Mucosa of gallbladder (tissue), 1 donor: ENCODE data around the gene MBP. TPM values are rescaled to one million over a fixed set of nuclear protein-coding genes. Genes with fewer than 3 reads are reported as not detected.

Experiments used
- DNase-seq: peaks from one replicate; pipeline ENCODE4 v3.0.0-alpha.2; 2020; ENCODE audit warnings: low spot score
- total RNA-seq: library from RNA; stranded (reverse); gene quantifications from one replicate; pipeline ENCODE4 v1.2.1, GENCODE V29; 2021
- donor health status: DM: no; HTN: no; CAD: no.

MBP gene
- total RNA-seq, 1 donor from 2014 or later: 91.4 TPM

DNA sequence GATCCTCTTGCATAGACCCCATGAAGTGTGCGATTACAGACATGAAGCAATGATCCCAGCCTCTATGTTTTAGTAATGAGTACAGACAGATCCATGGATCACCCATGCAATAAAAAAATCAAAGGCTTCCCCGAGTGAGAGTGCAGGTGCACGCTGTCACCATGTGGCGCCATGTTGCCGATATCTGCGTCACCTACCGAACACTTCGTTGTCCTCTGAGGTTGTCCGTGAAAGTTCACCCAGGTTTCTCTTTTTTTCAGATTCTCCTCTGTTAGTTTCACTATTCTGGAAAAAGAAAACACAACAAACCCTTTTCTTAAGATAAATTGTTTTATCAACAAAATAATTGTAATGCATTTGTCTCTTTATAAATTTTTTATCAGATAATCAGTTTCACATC is 66.5 kb downstream of the MBP start:
- DNase-seq: no peak

DNA sequence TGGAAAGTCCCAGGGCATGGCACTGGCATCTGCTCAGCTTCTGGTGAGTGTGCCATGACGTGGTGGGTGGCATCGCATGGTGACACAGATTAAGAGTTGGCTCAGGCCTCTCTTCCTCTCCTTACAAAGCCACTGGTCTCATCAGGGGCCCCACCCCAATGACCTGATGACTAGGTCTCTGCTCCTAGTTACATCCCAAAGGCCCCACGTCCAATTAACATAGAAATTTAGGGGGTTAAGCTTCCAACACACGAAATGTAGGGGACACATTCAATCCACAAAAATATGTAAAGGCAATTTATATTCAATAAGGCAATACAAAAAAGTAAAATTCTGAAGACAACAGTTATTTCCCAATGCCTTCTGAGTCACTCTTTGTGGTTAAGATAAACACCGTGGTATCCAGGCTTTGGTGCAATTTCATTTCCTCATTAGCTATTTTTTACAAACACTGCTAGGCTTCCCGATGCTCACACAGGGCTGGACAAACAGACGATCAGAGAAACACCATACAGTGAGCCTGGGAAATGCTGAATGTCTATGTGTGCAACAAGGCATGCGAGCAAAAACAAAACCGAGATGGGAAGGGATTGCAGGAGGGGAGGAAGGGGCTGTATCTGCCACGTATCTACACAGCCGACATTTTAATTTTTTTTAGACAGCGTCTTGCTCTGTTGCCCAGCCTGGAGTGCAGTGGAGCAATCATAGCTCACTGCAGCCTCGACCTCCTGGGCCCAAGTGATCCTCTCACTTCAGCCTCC is 67.2 kb downstream of the MBP start:
- peak; percentile 51 for DNase-seq

DNA sequence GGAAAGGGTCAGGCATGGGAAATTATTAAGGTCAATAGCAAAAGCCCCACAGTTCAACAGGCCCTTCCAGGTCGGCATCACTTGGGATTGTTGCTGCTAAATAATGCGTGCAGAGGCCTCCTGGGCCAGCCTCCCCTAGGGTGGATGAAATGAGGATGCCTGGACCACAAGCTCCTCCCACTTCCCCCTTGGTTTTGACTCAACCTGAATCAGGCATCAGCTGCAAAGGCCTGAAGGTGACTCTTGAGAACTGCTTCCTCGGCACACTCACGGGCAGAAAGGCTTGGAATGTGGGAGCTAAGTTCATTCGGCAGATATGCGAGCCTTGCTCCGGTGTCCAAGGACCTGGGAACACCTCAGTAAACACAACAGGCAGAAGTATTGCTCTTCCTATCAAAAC is 69.3 kb downstream of the MBP start:
- DNase-seq: no peak

DNA sequence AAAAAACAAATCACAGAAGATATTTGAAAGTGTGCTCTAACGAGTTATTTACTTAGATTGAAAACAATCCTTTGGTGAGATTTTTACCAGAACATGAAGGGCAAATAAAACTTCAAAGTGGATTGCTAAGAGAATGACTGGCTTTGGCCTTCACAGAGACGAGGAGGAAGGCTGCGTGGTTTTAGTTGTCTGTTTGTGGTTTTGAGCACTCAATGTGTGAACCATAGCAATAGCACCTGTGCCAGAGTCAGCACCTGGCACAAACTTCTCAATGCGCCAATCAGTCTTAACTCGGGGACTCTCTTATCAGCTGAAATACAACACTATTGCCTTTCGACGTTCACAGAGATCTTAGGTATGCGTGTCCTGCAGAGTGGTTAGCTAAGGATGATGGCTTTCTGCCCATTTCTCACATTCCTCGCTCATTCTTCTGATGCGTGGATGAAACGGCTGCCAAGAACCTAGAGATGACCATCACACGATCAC is 70.0 kb downstream of the MBP start:
- no peak for DNase-seq

DNA sequence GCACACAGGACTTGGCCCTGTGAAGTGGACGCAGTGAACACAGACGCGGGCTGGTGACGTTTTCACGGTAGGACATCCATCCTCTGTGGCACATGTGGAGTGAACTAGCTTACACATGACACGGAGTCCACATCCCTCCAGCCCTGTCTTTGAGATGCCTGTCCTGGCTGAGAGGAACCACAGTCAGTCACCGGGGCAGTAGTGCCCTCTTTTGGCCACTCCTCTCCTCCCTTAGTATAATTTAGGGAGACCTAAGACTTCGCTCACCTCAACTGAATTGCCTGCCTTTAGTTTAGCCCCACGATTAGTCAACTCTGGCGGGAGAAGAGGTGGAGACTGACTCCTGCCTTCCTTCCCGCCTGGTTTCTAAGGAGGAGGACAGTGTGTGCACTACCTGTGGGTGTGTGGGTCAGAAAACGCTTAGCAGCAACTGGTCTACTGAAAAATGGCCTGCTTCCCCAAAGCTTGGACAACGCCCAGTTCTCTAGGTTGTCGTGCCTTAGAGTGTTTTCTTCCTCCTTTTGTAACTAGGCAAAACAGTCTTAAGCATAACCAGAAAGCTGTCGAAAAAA is 70.6 kb downstream of the MBP start:
- no peak for DNase-seq

DNA sequence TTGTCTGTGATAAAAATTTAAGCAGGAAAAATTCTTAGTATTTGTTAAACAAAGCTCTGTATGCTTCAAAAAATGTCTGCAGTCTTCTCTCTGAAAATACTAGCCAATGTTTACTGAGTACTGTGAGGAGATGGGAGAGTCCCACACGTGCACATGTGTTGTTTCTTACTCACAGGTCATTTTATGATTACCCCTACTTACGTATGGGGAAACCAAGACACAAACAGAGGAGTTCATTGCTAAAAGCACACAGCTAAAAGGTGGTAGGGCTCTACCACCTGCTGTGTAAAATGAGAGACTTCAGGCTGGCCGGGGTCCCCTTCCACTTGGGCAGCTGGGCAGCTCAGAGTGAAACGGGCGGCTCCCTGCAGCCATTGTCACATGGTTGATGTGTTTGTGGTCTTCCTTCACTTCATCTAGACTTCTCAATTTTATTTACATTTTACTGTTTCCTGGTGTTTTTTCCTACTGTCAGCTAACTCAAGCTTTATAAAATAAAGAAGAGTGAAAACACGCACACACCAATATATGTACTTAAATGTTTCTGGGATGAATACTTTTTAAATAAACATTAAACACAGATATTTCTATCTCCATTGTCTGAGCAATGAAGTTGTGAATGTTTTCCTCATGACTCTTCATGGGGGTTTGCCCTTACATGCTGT is 71.2 kb downstream of the MBP start:
- DNase-seq: no peak

DNA sequence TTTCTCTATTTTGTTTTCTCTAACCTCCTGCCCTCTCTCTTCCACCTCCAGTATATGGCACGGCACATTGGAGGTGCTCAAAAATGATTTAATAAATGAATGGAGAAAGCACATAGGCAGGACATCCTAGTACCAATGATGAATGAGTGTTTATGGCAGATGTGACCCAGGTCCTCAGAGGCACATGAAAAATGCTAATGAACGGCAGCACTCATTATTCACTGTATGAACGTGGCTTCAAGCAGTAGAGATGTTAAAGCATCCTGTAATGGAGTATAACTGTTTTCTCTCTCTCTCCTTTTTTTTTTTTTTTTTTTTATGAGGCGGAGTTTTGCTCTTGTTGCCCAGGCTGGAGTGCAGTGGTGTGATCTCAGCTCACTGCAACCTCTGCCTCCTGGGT is 72.4 kb downstream of the MBP start:
- no peak for DNase-seq

DNA sequence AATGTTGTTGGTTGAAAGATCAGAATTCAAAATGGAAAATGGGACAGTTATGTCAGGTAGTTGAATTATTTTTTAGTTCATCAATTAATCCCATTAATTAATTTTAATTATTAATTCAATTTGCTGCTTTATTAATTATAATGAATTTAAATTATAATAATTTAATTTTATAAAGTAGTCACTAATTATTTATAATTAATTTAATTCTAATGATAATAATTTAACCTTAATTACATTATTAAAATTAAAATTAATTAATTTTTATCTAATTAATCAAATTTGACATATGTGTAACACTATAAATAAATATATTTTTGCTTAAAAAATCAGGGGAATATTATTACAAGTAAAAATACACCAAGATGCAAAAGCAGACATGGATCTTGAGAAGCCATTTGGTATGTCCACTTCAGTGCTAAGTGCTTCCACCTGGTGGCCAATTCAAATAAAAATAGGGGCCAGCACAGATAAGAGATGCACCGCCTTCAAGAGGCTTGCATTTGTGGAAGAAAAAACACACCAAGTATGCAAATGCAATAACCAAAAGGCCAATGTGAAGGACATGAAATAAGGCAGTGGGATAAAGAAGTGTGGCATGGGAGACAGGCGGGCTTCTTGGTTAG is 73.2 kb downstream of the MBP start:
- DNase-seq: no peak

DNA sequence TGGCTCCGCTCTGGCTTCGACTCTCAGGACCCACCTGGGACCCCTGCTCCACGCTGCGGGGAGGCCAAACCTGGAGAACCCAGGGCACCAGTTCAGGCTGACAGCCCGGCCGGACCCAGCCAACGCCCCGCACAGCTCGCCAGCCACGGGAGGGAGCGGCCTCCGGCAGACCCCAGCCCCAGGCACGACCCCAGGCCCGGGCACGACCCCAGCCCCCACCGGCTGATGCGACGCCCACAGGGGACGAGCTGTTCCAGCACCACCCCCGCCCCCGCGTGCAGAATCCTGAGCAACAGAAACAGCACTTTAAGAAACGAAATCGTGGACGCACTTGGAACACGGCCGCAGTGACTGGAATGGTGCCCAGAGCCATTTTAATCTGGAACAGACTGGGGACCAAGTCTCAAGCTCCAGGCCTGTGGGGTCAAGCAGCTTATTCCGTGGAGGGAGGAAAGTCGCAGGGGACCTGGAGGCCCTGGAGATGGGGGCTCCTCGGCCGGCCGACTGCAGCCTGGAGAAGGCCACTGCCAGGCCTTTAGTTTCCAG is 74.2 kb downstream of the MBP start:
- no peak for DNase-seq

DNA sequence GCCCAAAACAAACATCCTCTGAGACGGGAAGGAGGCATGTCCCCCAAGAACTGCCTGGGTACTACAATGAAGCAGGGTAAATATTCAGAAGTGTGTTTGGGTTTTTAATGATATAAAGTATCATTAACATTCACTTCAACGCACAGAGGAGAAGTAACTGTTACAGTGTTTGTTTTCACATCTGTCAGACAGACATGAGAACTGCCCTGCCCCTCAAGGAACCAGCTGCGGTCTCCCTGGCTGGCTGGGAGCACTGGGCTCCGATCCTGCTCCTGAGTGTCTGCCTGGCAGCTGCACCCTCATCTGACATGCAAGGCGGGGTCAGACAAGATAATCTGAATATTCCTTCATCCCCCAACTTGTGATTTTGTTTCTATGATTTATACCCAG is 75.6 kb downstream of the MBP start:
- no peak for DNase-seq

DNA sequence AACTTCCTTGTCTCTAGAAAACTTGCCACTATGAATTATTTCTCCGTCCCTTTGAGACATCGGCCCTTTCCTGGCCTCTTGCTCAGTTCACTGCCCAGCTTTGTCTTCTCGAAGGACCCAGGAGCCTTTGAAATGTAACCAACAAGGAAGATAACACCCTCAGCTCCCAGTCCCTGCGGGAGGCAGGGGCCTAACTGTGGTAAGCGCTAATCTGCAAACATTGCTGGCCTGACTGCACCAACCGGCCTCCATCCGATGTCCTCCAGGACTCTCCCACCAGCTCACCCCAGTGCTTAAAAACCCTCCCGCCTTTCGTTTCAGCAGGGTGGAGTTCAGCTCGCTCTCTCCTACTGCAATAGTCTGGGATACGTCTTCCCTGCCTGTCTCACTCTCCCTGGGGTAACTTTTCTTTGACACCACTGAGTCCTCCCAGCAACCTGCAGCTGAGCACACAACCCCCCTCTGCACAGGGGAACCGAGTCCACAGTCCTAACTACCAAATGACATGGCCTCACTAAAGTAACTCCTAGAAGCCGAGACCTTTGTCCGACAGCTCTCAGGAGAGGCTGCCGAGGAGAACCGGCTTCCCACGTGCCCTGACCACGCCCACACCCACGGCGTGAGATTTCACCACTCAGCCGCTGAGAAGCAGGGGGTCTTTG is 76.1 kb downstream of the MBP start:
- DNase-seq: no peak

DNA sequence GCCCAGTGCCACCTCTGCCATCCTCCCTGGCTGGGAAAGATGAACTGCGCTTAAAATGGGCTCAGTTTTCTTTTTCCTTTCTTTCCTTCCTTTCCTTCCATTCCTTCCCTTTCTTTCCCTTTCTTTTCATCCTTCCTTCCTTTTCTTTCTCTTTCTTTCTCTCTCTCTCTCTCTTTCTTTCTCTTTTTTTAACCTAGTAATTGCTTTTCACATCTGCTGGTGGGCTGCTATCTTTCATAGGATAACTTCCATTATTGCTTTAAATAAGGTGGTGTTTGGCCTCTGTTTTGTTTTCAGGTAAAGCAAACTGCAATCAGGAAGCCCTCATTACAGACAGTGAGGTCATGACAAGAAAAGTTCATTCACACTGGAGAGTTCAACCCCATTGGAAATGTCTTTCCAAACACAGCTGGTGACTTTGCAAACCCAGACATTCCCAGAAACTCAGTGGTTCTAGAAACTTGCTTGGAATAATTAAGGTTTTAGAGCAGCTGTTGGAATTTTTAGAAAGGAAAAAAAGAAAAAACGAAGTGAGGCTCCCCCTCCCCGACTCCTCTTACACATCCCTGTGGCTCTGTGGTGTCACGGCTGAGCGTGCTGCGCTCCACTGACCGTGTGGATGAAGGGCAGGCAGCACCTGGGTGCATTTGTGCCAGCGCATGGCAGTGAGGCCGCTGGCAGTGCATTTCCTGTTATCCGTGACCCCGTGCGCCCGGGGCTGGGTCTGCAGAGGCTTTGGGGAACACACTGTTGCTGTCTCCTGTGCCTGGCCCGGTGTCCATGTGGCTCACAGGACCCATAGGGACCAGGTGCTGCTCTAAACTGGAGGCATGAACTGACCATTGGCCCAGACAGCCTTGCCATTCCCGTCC is 76.9 kb downstream of the MBP start:
- DNase-seq: no peak

DNA sequence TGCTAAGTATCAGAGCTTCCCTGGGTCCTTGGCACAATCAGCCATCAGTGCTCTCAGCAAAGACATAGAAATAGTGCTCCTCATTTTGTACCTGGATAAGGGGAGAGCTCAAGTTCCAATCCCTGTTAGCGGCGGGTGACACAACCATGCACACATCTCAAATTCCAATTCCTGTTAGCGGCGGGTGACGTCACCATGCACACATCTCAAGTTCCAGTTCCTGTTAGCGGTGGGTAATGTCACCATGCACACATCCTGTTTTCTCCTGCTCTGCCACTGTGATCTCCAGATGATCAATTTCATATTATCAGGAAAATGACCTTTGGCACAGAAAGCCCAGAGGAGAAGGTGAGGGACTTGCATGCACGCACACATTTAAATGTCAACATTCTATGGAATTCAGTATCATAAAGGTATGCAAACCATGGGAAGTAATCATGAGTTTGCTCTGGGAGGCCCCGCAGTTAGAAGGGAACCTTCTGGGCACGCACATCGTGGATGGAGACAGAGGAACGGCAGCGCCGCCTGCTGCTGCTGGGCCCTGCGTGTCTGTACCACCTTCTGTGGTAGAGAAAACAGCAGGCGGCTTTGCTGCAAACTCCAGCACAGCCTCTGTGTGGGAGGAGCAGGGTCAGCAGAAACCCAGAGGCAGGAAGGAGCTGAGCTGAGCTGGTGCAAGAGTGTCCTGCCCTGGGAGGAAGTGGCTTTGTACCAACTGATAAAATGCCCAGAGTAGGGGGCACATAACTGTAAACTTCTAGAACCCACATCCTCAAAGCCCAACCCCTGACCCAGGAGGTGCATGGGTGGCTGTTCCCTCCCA is 77.8 kb downstream of the MBP start:
- peak; percentile 89 for DNase-seq

DNA sequence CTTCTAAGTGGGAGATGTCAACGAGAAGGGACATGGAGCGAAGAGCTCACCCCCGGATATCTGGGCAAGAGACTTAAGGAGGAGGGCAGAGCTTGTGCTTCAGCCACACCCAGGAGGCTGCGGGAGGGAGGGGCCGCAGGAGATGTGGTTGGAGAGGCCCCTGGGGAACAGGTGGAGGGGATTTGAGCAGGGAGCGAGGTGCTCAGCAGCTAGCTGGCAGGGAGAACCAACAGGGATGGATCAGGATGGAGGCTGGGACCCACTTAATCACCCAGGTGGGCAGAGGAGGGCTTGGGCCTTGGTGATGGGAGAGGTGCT is 78.3 kb downstream of the MBP start:
- DNase-seq: no peak

DNA sequence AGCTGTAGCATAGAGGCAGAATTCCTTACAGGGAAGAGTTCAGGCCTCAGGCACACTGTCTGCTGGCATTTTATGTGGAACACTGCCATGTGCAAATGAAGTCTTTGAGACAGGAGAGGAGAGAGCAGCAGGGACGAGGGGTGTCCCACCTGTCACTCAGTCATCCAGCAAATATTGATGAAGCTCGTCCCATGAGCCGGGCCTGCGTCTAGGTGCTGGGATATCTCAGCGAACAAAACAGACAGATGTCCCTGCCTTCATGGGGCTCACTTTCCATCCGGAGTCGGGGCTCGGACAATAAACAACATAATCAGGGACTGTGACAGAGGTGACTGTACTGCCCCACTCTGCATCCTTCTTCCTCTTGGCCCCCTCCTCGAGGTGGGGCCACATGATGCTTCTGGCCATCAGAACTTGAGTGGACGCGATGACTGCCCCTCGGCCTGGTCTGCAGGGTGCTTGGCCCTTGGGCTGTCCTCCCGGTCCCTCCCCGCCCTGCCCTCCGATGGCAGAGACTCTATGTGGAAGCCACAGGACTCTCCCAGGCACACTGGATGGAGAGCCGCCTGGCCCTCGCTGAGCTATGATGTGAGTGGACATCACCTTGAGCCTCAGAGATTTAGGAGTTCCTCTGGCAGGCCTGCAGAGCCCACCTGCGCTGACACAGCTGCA is 78.8 kb downstream of the MBP start:
- no peak for DNase-seq

DNA sequence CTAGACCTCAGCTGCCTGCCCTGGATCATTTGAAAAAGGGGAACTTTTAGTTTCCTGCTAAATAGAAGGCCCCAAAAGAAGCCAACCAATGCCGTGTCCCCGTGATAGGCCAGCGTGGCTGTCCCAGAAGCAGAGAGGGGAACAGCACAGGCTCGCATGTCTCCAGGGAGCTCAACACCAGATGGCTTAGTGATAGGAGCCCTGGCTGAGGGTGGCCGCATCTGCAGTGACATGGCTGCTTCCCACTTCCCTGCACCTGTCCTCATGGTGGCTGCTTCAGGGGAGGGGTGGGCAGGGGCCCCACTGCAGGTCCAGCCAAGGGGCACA is 79.6 kb downstream of the MBP start:
- no peak for DNase-seq

DNA sequence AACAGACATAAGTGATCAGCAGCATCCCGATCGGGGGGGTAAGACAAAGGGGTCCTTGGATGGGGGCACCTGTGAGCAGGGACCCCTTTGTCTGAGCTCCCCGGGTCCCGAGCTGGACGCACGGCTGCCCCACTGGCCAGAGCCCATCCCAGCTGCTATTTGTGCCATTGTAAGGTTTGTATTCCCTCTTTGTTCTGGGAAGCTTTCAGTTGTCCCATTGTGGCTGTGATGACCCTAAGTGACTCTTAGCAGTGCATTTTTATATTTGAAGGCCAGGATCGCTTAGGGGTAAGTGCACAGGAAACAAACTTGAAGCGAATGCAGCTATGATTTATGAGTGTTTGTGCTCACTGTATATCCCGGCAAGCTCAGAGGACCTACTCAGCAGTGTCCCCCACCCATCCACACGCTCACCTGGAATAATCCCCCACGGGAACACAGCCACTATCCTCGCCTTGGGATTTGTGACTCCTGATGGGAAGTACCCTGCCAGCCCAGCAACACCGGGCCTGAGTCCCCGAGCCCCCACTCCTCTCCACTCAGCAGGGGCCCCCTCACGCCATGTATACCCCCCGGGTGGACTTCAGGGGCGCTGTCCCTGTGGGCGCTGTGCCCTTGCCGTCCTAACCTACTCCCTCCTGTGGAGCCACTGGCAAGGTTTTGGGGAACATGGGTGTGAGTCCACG is 80.1 kb downstream of the MBP start:
- no peak for DNase-seq

DNA sequence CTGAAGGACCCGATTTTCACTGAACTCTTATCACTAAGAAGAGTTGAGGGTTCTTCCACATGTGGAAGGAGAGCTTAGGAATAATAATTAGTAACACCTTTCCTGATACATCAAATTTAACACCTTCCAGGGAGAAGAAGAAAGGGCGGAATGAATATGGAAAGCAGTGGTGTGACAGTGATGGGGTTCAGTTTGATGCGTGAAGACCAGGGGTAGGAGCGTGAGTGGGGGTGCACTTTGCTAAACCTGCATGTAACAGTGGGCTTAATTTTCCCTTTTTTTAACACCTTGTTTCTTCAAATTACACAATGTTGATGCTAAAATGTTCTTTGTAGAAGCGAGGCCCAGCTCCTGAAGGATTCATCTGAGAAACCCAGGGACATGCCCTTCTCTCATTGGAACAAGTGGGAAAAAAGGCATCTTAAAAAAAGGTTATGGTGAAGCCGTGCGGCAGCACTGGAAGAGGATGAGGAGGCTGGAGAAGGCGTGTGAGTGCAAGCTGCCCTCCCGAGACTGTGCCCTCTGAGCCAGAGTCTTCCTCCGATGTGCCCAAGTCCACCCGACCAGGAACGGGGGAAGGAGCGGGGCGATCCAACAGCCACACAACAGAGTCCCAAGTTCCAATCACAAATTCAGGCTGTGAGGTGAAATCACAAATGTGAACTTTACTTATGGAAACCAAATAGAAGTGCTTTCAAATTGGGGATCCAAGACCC is 80.8 kb downstream of the MBP start:
- no peak for DNase-seq
